Activated CD8-positive, alpha-beta T cell treated with anti-CD3 and anti-CD28 coated beads, Interleukin-2, amount 10 ng/mL, durations not matched to agents 7 days and 5 days (primary cell): Measurements from ENCODE around the gene SPATA21. TPM values are rescaled to one million over a fixed set of nuclear protein-coding genes. Genes with fewer than 3 reads are reported as not detected.

Experiments
- ATAC-seq: fragments of 150-1000 bp; cut with Tn5 transposase; one replicate; pipeline ENCODE4 v1.10.0; 2021; ENCODE audit warnings: moderate library complexity
- CTCF ChIA-PET: fragments of 350-600 bp; sonication (Branson Sonifier 250); formaldehyde crosslinking; loops from one replicate; lab custom pipeline; 2021; ENCODE audit warnings: antibody characterized with exemption; lab: Charles Lee
- POLR2A ChIA-PET: fragments of 350-600 bp; sonication (Branson Sonifier 250); formaldehyde crosslinking; loops from one replicate; lab custom pipeline; 2021; ENCODE audit warnings: antibody characterized with exemption; lab: Charles Lee
- DNase-seq: peaks from one replicate; pipeline ENCODE4 v3.0.0-alpha.2; 2020
- H3K27ac Mint-ChIP-seq: one replicate; pipeline ENCODE4 v1.8.0; 2021; ENCODE audit warnings: mild to moderate bottlenecking, mixed read lengths
- H3K27me3 Mint-ChIP-seq: one replicate; pipeline ENCODE4 v1.8.0; 2021; ENCODE audit warnings: low read depth, mixed read lengths
- H3K36me3 Mint-ChIP-seq: one replicate; pipeline ENCODE4 v1.8.0; 2021; ENCODE audit warnings: low read depth, mixed read lengths
- H3K4me1 Mint-ChIP-seq: one replicate; pipeline ENCODE4 v1.8.0; 2021; ENCODE audit warnings: low read depth, mixed read lengths
- H3K4me3 Mint-ChIP-seq: one replicate; pipeline ENCODE4 v1.8.0; 2021; ENCODE audit warnings: mild to moderate bottlenecking, mixed read lengths
- H3K9me3 Mint-ChIP-seq: one replicate; pipeline ENCODE4 v1.8.0; 2022; ENCODE audit warnings: mixed read lengths; ENCODE audit not compliant: insufficient read depth
- total RNA-seq, 2 experiments: library from RNA; stranded (reverse); gene quantifications; one replicate each; pipeline ENCODE4 v1.2.3, GENCODE V29; 2021

Gene SPATA21
- total RNA-seq, 2 experiments from 2014 or later = not detected

DNA sequence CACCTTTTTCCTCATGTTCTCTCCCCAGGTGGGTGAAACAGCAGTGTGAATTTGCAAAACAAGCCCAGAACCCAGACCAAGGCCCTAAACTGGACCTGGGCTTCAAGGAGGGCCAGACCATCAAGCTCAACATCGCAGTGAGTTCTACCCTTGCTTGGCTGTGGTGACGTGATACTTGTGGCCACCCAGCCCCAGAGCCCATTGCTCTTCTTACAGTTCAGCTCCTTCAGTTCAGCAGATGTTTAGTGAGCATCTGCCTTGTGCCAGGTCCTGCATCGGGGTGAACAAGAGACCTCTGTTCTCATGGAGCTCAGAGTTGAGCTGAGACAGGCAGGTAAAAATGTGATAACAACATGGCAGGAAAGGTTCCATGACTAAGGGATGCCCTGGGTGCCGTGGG, 11.8 kb upstream of the SPATA21 start:
- no peak for DNase-seq
- Mint-ChIP-seq H3K36me3 (peaks cover 68% of the 10 kb centered on the region), H3K4me1 (peaks cover 10% of the 10 kb centered on the region), H3K27ac (no peak overlapping the region), H3K9me3 (no peaks in the 10 kb centered on the region), H3K27me3 (no peaks in the 10 kb centered on the region), H3K4me3 (no peak overlapping the region)
- ATAC-seq = no peak
- ChIA-PET POLR2A (interaction anchor here (1.4 to 1.5 kb wide), 2 partner anchors 8 to 64 kb away, joined by 3 to 4 read pairs; no protein-coding TSS in a partner anchor), CTCF (interaction anchor here (1.4 kb wide), 1 partner anchor 9 kb away, joined by 4 read pairs; the partner anchor contains the start of gene NECAP2)

DNA sequence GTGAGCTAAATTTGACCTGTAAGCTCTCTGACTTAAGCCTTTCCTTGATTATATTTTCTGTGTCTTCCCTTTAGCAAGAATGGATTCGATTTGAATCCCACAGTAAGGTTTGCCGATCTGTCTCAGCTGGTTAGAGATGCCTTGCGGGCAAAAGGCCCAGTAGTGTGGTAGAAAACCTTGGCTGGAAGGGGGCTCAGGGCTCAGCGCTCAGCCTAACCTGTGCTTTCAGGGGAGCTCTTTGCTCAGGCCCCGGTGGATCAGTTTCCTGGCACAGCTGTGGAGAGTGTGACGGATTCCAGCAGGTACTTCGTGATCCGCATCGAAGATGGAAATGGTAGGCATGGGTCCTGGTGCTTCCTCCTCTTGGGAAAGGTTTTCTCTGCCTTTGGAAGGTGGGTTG, 10.4 kb upstream of the SPATA21 start:
- no peak for DNase-seq
- H3K4me1 Mint-ChIP-seq = peaks cover 24% of the 10 kb centered on the region
- no peaks in the 10 kb centered on the region for H3K27me3 Mint-ChIP-seq
- POLR2A ChIA-PET = interaction anchor here (0.6 kb wide), 2 partner anchors 14 to 52 kb away, joined by 3 to 5 read pairs; no protein-coding TSS in a partner anchor
- ATAC-seq = no peak
- H3K4me3 Mint-ChIP-seq = no peak overlapping the region
- CTCF ChIA-PET = no interaction called here
- H3K27ac Mint-ChIP-seq = no peak overlapping the region
- H3K9me3 Mint-ChIP-seq = no peaks in the 10 kb centered on the region
- H3K36me3 Mint-ChIP-seq = peaks cover 65% of the 10 kb centered on the region

DNA sequence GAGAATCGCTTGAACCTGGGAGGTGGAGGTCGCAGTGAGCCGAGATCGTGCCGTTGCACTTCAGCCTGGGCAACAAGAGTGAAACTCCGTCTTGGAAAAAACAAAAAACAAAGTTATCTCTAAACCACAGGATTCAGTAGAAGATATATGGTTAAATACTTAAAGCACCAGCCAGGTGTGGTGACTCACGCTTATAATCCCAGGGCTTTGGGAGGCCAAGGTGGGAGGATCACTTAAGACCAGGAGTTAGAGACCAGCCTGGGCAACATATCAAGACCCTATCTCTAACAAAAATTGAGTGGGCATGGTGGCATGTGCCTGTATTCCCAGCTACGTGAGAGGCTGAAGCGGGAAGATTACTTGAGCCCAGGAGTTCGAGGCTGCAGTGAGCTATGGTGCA, 8.9 kb upstream of the SPATA21 start:
- ATAC-seq = no peak
- no peaks in the 10 kb centered on the region for H3K9me3 Mint-ChIP-seq
- no peaks in the 10 kb centered on the region for H3K27me3 Mint-ChIP-seq
- H3K4me1 Mint-ChIP-seq = peaks cover 36% of the 10 kb centered on the region
- H3K27ac Mint-ChIP-seq = no peak overlapping the region
- peaks cover 61% of the 10 kb centered on the region for H3K36me3 Mint-ChIP-seq
- H3K4me3 Mint-ChIP-seq = no peak overlapping the region
- CTCF ChIA-PET = no interaction called here
- POLR2A ChIA-PET = no interaction called here
- no peak for DNase-seq

DNA sequence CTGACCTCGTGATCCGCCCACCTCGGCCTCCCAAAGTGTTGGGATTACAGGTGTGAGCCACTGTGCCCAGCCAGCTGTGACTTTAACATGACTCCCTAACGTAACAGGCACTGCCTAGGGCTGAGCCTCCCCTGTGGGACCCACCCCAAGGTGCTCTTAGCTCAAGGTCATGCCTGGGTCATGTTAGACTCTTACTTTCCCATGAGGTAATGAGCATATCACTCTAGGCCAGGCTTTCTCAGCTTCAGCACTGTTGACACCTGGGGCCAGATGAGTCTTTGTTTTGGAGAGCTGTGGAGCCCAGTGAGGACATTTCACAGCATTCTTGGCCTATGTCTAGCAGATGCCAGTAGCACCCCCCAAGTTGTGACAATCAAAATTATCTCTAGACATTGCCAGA, 7.8 kb upstream of the SPATA21 start:
- Mint-ChIP-seq H3K9me3 (no peaks in the 10 kb centered on the region), H3K27me3 (no peaks in the 10 kb centered on the region), H3K27ac (no peak overlapping the region), H3K4me3 (no peak overlapping the region), H3K36me3 (peaks cover 57% of the 10 kb centered on the region), H3K4me1 (peaks cover 36% of the 10 kb centered on the region)
- ATAC-seq = no peak
- CTCF ChIA-PET = interaction anchor here (1.0 to 1.3 kb wide), 2 partner anchors 24 to 80 kb away, joined by 4 to 5 read pairs; no protein-coding TSS in a partner anchor
- POLR2A ChIA-PET = interaction anchor here (0.7 to 1.4 kb wide), 2 partner anchors 17 to 108 kb away, joined by 3 read pairs; no protein-coding TSS in a partner anchor
- no peak for DNase-seq

DNA sequence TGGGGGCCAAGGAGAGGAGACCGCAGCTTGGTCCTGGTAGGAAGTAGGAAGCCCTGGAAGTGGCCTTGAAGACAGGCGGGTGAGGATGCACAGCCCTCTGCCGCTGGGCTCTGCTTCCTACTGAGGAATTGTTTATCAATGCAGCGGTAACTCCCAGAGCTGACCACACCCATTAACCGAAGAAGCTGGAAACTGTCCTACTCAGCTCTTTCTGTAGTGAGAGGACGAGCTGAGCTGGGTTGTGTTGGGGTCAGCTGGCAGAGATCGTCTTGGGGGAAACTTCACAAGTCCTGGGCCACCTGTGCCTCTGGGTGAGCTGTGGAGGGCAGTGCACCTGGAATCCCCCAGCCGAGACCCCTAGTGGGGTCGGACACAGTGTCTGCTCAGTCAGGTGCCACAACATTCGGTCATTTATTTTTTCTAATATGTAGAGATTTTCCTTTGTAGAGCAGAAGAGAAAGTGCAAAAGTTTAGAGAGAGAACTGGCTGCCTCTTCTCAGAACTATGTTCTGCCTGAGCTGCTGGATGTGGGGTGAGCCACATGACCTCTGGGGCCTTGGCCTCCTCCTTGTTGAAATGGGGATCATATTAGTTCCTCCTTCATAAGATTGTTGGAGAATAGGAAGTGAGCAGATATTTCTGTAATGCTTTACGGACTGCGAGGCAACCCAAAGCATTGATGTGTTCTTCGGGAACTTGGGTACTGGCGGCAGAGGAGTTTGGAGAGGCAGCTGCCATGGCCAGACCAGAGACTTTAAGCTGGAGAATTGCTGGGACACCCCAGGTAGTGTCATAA, 6.9 kb upstream of the SPATA21 start:
- Mint-ChIP-seq H3K36me3 (peaks cover 49% of the 10 kb centered on the region), H3K27me3 (no peaks in the 10 kb centered on the region)

DNA sequence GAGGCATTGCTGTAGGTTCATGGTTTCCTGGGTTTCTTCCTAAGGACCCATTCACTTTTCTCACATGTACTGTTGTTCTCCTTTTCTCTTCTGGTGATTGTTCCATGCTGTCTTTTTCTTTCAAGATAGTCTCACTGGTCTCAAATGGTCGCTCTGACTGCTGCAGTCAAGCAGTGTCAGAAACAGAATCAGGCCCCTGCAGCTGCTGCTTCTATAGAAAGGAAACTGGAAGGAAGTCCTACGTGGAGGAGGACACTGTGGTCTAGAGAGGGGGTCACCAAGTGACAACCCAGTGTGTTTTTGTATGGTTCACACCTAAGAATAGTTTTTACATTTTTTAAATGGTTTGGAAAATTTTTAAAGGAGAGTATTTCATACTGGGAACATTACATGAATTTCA, 5.7 kb upstream of the SPATA21 start:
- H3K27me3 Mint-ChIP-seq = no peaks in the 10 kb centered on the region
- no peaks in the 10 kb centered on the region for H3K9me3 Mint-ChIP-seq
- no peak for DNase-seq
- ChIA-PET POLR2A (no interaction called here), CTCF (no interaction called here)
- peaks cover 37% of the 10 kb centered on the region for H3K36me3 Mint-ChIP-seq
- H3K27ac Mint-ChIP-seq = peak overlapping the region; percentile 57
- H3K4me3 Mint-ChIP-seq = peak overlapping the region; percentile 88
- ATAC-seq = no peak
- H3K4me1 Mint-ChIP-seq = peaks cover 40% of the 10 kb centered on the region

More for the DNA sequence above, 6.9 kb upstream of the SPATA21 start:
- no peak for DNase-seq
- Mint-ChIP-seq H3K9me3 (no peaks in the 10 kb centered on the region), H3K4me1 (peaks cover 40% of the 10 kb centered on the region), H3K27ac (peak overlapping the region; percentile 41), H3K4me3 (no peak overlapping the region)
- no peak for ATAC-seq
- ChIA-PET POLR2A (interaction anchor here (0.5 to 1.4 kb wide), 3 partner anchors 16 to 53 kb away, joined by 3 to 4 read pairs (median 3); no protein-coding TSS in a partner anchor), CTCF (interaction anchor here (1.0 to 1.3 kb wide), 2 partner anchors 23 to 80 kb away, joined by 4 to 5 read pairs; no protein-coding TSS in a partner anchor)

DNA sequence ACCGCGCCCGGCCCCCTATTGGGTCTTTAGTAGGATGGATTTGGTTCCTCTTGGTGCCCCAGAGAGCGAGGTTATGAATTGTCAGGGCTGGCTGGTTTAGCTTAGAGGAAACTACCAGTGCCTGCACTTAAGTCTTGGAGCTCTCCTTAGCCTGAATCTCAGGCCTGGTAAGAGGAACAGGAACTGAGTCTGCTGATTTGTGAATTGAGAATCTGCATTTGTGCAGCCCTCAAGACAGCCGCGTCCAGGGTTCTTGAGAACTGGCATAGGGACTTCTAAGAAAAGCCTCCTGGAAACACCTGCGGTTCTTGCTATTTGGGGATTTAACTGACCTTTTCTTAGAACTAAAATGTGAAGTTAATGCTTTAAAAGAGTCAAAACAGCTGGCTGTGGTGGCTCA, 5.0 kb upstream of the SPATA21 start:
- CTCF ChIA-PET = interaction anchor here (4.5 kb wide), 1 partner anchor 16 kb away, joined by 37 read pairs; no protein-coding TSS in a partner anchor
- Mint-ChIP-seq H3K4me1 (peaks cover 40% of the 10 kb centered on the region), H3K27me3 (no peaks in the 10 kb centered on the region), H3K27ac (peak overlapping the region; percentile 92), H3K4me3 (peak overlapping the region; percentile 88), H3K36me3 (peaks cover 31% of the 10 kb centered on the region), H3K9me3 (no peaks in the 10 kb centered on the region)
- DNase-seq (peak; percentile 30), ATAC-seq (no peak)
- POLR2A ChIA-PET = interaction anchor here (1.4 to 3.5 kb wide), 3 partner anchors 7 to 74 kb away, joined by 4 to 27 read pairs (median 20); partner anchors contain the start of gene SZRD1

DNA sequence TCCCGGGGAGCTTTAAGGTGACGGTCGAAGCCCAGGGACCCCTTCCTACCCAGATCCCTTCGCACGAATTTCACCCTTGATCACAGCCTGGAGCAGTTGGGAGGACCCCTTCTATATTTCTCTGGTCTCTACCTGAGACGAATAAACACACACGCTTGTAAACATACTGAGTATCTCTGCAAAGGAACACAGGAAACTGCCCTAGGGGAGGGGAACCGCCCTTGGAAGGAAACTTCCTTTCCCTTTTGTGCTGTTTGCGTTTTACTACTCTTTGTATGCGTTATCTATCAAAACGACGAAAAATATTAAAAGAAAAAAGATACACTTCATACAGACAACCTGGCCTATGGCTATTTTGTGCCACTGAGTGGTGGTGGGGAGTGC, 4.0 kb upstream of the SPATA21 start:
- ATAC-seq (peak; percentile 38), DNase-seq (no peak)
- no peaks in the 10 kb centered on the region for H3K9me3 Mint-ChIP-seq
- POLR2A ChIA-PET = interaction anchor here (0.6 to 3.5 kb wide), 19 partner anchors 8 to 362 kb away, joined by 3 to 27 read pairs (median 4); partner anchors contain the start of genes FBXO42, RNU1-1 and SZRD1
- H3K27ac Mint-ChIP-seq = peak overlapping the region; percentile 92
- no peaks in the 10 kb centered on the region for H3K27me3 Mint-ChIP-seq
- peak overlapping the region; percentile 88 for H3K4me3 Mint-ChIP-seq
- H3K36me3 Mint-ChIP-seq = peaks cover 30% of the 10 kb centered on the region
- H3K4me1 Mint-ChIP-seq = peaks cover 40% of the 10 kb centered on the region
- CTCF ChIA-PET = interaction anchor here (0.9 to 4.5 kb wide), 11 partner anchors 9 to 197 kb away, joined by 3 to 37 read pairs (median 9); partner anchors contain the start of genes FBXO42 and SZRD1

DNA sequence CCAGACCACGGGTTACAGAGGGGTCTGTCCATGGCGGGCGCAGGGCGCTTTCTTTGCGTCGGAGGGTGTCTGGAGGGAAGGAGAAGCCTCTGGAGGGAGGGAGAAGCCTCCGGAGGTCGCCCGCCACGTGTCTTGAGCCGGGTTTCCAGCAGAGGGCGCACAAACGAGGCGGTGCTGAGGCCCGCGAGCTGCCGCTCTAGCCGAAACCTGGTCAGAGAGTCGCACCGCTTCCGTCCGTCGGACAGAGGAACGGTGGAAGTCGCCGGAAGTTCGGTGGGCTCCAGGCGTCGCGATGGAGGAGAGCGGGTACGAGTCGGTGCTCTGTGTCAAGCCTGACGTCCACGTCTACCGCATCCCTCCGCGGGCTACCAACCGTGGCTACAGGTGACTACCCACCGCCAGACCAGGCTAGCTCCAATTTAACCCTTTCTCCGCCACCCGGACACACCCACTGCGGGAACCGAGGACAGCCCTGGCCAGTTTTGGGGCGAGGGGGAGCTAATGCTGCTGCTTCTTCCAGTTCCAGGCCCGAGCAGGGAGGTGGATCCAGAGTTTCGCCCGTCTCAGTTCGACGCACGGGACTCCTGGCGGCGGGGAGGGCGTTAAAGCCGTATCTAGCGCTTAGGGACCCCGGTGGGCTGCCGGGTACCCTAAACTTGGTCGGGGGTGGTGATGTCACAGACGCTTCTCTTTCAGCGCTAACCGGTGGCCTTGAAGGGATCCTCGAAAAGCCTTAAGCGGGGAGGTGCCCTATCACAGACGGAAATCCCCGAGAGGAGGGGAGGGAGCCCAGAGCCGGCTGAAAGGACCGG, 3.5 kb upstream of the SPATA21 start, which contains the start of gene NECAP2:
NECAP2 (plus strand) TSS at position 255 of the 812 bp plus-strand sequence; CDS start at position 293, 38 bp downstream.
- peak; percentile 89 for ATAC-seq
- CTCF ChIA-PET = interaction anchor here (0.8 to 4.5 kb wide), 21 partner anchors 8 to 358 kb away, joined by 3 to 37 read pairs (median 4); partner anchors contain the start of genes FBXO42, NBPF1 and SZRD1
- no peaks in the 10 kb centered on the region for H3K27me3 Mint-ChIP-seq
- peaks cover 28% of the 10 kb centered on the region for H3K36me3 Mint-ChIP-seq
- DNase-seq = peak; percentile 97
- POLR2A ChIA-PET = interaction anchor here (0.6 to 3.5 kb wide), 20 partner anchors 9 to 362 kb away, joined by 3 to 27 read pairs (median 4); partner anchors contain the start of genes FBXO42, RNU1-1 and SZRD1
- peak within 1 kb of the TSS; percentile 88 for H3K4me3 Mint-ChIP-seq
- no peaks in the 10 kb centered on the region for H3K9me3 Mint-ChIP-seq
- peaks cover 40% of the 10 kb centered on the region for H3K4me1 Mint-ChIP-seq
- peak within 1 kb of the TSS; percentile 92 for H3K27ac Mint-ChIP-seq

DNA sequence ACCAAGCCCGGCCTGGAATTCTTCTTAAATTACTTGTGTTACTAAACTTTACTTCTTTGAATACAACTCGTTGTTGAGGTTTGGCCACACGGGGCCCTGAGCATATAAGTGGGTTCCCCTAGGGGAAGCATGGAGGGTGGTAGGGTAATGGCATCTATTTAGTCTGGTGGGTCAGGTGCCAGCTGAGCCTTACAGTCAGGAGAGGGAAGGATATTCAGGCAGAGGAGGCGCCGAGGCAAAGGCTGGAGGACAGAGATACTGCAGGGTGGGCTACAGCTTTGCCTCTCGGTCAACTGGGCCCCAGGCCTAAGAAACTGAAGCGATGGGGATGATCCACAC, 2.9 kb upstream of the SPATA21 start:
- peaks cover 25% of the 10 kb centered on the region for H3K36me3 Mint-ChIP-seq
- ChIA-PET POLR2A (interaction anchor here (0.6 to 3.5 kb wide), 14 partner anchors 14 to 361 kb away, joined by 3 to 27 read pairs (median 6); partner anchors contain the start of genes FBXO42, RNU1-1 and SZRD1), CTCF (interaction anchor here (0.8 to 4.5 kb wide), 19 partner anchors 9 to 358 kb away, joined by 3 to 37 read pairs (median 4); partner anchors contain the start of genes FBXO42, NBPF1 and SZRD1)
- no peaks in the 10 kb centered on the region for H3K9me3 Mint-ChIP-seq
- H3K27ac Mint-ChIP-seq = peak overlapping the region; percentile 92
- peak; percentile 27 for ATAC-seq
- peaks cover 40% of the 10 kb centered on the region for H3K4me1 Mint-ChIP-seq
- DNase-seq = no peak
- no peaks in the 10 kb centered on the region for H3K27me3 Mint-ChIP-seq
- peak overlapping the region; percentile 88 for H3K4me3 Mint-ChIP-seq
